ENCODE results near the gene GANC. TPM values are rescaled to one million over a fixed set of nuclear protein-coding genes. Genes with fewer than 3 reads are reported as not detected.

GANC gene
- total RNA-seq, 1 donor from 2014 or later, result 17.8 TPM

GRCh38 chr15:42356851-42357250, 83.8 kb downstream of the GANC start:
- Mint-ChIP-seq H3K9me3 (ENCODE audit: unreplicated experiment) (no peaks in the 10 kb centered on the region), H3K4me3 (ENCODE audit: unreplicated experiment) (no peak overlapping the region), H3K27ac (ENCODE audit: unreplicated experiment) (peak overlapping the region; percentile 31), H3K4me1 (ENCODE audit: low read depth, unreplicated experiment) (peaks cover 8% of the 10 kb centered on the region), H3K36me3 (ENCODE audit: unreplicated experiment) (no peaks in the 10 kb centered on the region), H3K27me3 (ENCODE audit: unreplicated experiment) (peaks cover 3% of the 10 kb centered on the region)
- no peak for DNase-seq
- no peak for TF ChIP-seq CTCF (IDR thresholded peaks at IDR 0.05; ENCODE audit: partially characterized antibody, unreplicated experiment)

GRCh38 chr15:42358141-42358540, 85.1 kb downstream of the GANC start:
- no peak for TF ChIP-seq CTCF (IDR thresholded peaks at IDR 0.05; ENCODE audit: partially characterized antibody, unreplicated experiment)
- no peaks in the 10 kb centered on the region for H3K9me3 Mint-ChIP-seq (ENCODE audit: unreplicated experiment)

GRCh38 chr15:42359249-42359648, 86.2 kb downstream of the GANC start, which contains the start of gene CAPN3:
Gene CAPN3 (plus strand): TSS chr15:42359501. CDS start chr15:42359806, 305 bp downstream.
- Mint-ChIP-seq H3K27ac (ENCODE audit: unreplicated experiment) (no peak within 1 kb of the TSS), H3K4me3 (ENCODE audit: unreplicated experiment) (no peak within 1 kb of the TSS), H3K9me3 (ENCODE audit: unreplicated experiment) (no peaks in the 10 kb centered on the region), H3K4me1 (ENCODE audit: low read depth, unreplicated experiment) (peaks cover 8% of the 10 kb centered on the region), H3K27me3 (ENCODE audit: unreplicated experiment) (peaks cover 3% of the 10 kb centered on the region), H3K36me3 (ENCODE audit: unreplicated experiment) (no peaks in the 10 kb centered on the region)
- TF ChIP-seq CTCF (IDR thresholded peaks at IDR 0.05; ENCODE audit: partially characterized antibody, unreplicated experiment), result no peak
- DNase-seq, result no peak

More at GRCh38 chr15:42358141-42358540, 85.1 kb downstream of the GANC start:
- H3K36me3 Mint-ChIP-seq (ENCODE audit: unreplicated experiment), result no peaks in the 10 kb centered on the region
- DNase-seq, result no peak
- H3K4me3 Mint-ChIP-seq (ENCODE audit: unreplicated experiment), result no peak overlapping the region
- H3K27ac Mint-ChIP-seq (ENCODE audit: unreplicated experiment), result no peak overlapping the region
- H3K27me3 Mint-ChIP-seq (ENCODE audit: unreplicated experiment), result peaks cover 3% of the 10 kb centered on the region
- H3K4me1 Mint-ChIP-seq (ENCODE audit: low read depth, unreplicated experiment), result peaks cover 8% of the 10 kb centered on the region

- H3K36me3 Mint-ChIP-seq (ENCODE audit: unreplicated experiment), result no peaks in the 10 kb centered on the region
- no peak for TF ChIP-seq CTCF (IDR thresholded peaks at IDR 0.05; ENCODE audit: partially characterized antibody, unreplicated experiment)
- no peak overlapping the region for H3K4me3 Mint-ChIP-seq (ENCODE audit: unreplicated experiment)
- H3K4me1 Mint-ChIP-seq (ENCODE audit: low read depth, unreplicated experiment), result peaks cover 8% of the 10 kb centered on the region
- DNase-seq, result no peak
- peaks cover 3% of the 10 kb centered on the region for H3K27me3 Mint-ChIP-seq (ENCODE audit: unreplicated experiment)
- no peak overlapping the region for H3K27ac Mint-ChIP-seq (ENCODE audit: unreplicated experiment)
- H3K9me3 Mint-ChIP-seq (ENCODE audit: unreplicated experiment), result no peaks in the 10 kb centered on the region
Observed at GRCh38 chr15:42359985-42360384, 87.0 kb downstream of the GANC start.

GRCh38 chr15:42360535-42361112, 87.6 kb downstream of the GANC start:
- Mint-ChIP-seq H3K27ac (ENCODE audit: unreplicated experiment) (no peak overlapping the region), H3K27me3 (ENCODE audit: unreplicated experiment) (peaks cover 3% of the 10 kb centered on the region), H3K4me1 (ENCODE audit: low read depth, unreplicated experiment) (peaks cover 8% of the 10 kb centered on the region), H3K9me3 (ENCODE audit: unreplicated experiment) (no peaks in the 10 kb centered on the region), H3K4me3 (ENCODE audit: unreplicated experiment) (no peak overlapping the region), H3K36me3 (ENCODE audit: unreplicated experiment) (no peaks in the 10 kb centered on the region)
- TF ChIP-seq CTCF (IDR thresholded peaks at IDR 0.05; ENCODE audit: partially characterized antibody, unreplicated experiment), result no peak
- no peak for DNase-seq
